Frontal cortex (tissue), 1 donor: ENCODE measurements around the gene IFIT1B. TPM values are rescaled to one million over a fixed set of nuclear protein-coding genes. Genes with fewer than 3 reads are reported as not detected.

Source experiments
- total RNA-seq: library from RNA; depleted of rRNA; stranded (reverse); fragments of >200 nt; gene quantifications from one replicate; pipeline ENCODE4 v1.2.3, GENCODE V29; 2014

Gene IFIT1B
- total RNA-seq, 1 donor from 2014 or later: 0.41 TPM

Other genes with a start within 250 kb of the IFIT1B start
- gene CH25H, start 170.7 kb upstream of the IFIT1B start, total RNA-seq: 0.82 TPM
- 38.7 TPM for gene LIPA, start 126.3 kb upstream of the IFIT1B start, total RNA-seq
- 3.3 TPM for gene IFIT2, start 76.0 kb upstream of the IFIT1B start, total RNA-seq
- gene IFIT3, start 50.1 kb upstream of the IFIT1B start, total RNA-seq: 6.5 TPM
- gene IFIT1, start 14.6 kb downstream of the IFIT1B start, total RNA-seq: 5.7 TPM
- gene IFIT5, start 36.5 kb downstream of the IFIT1B start, total RNA-seq: 64.8 TPM
- 1.2 TPM for gene SLC16A12, start 157.5 kb downstream of the IFIT1B start, total RNA-seq